Measurements from ENCODE around the gene RBM26.

GRCh38 chr13:79289571-79289970 is 116.5 kb downstream of the RBM26 start:
- no peak for TF ChIP-seq POLR2AphosphoS5 (IDR thresholded peaks at IDR 0.05)
- TF ChIP-seq EP300 (IDR thresholded peaks at IDR 0.05): no peak
- TF ChIP-seq CTCF (IDR thresholded peaks at IDR 0.05): no peak
- TF ChIP-seq POLR2A (IDR thresholded peaks at IDR 0.05): no peak

All from gastroesophageal sphincter (tissue), 3 donors.